ENCODE measurements around the gene HOOK2. TPM values are rescaled to one million over a fixed set of nuclear protein-coding genes. Genes with fewer than 3 reads are reported as not detected.
"Not testable (repeated sequence)": the region's sequence is repeated elsewhere in the genome, so short reads cannot be mapped to it uniquely, and the experiment has no call there.

Gene HOOK2
- total RNA-seq (2012; rRNA removed) = 9.1 and 12.2 TPM in 2 replicates

- Histone ChIP-seq H3K4me2 (ENCODE audit: low read length) (peak within 1 kb of the TSS; percentile 98), H3K4me1 (ENCODE audit: control insufficient read depth, insufficient read depth, low read length) (peaks cover 29% of the 10 kb centered on the region), H3K9me3 (replicated peaks; ENCODE audit: low read length) (no peaks in the 10 kb centered on the region), H3K36me3 (ENCODE audit: insufficient read depth, low read length) (no peaks in the 10 kb centered on the region), H3K9ac (ENCODE audit: low read depth, low read length) (peak within 1 kb of the TSS; percentile 80), H3K27me3 (ENCODE audit: control insufficient read depth, insufficient read depth, low read length) (no peaks in the 10 kb centered on the region), H3K4me3 (ENCODE audit: low read length) (peak within 1 kb of the TSS; percentile 85)
Observed at GRCh38 chr19:12774588-12775555, at the start of gene HOOK2. Gene HOOK2, minus strand, starts transcription at chr19:12775552. Its CDS starts 103 bp downstream, at chr19:12775449.

- Histone ChIP-seq H3K36me3 (ENCODE audit: insufficient read depth, low read length) (no peaks in the 10 kb centered on the region), H3K9ac (ENCODE audit: low read depth, low read length) (no peak overlapping the region), H3K4me3 (ENCODE audit: low read length) (no peak overlapping the region), H3K27me3 (ENCODE audit: control insufficient read depth, insufficient read depth, low read length) (no peaks in the 10 kb centered on the region), H3K4me2 (ENCODE audit: low read length) (no peak overlapping the region), H3K9me3 (replicated peaks; ENCODE audit: low read length) (no peaks in the 10 kb centered on the region), H3K4me1 (ENCODE audit: control insufficient read depth, insufficient read depth, low read length) (peaks cover 4% of the 10 kb centered on the region)
Observed at GRCh38 chr19:12821761-12822160, 46.4 kb upstream of the HOOK2 start.

GRCh38 chr19:12817810-12818209 lies 42.5 kb upstream of the HOOK2 start:
- not testable (repeated sequence) for H3K9me3 ChIP-seq (replicated peaks; ENCODE audit: low read length); H3K36me3 ChIP-seq (ENCODE audit: insufficient read depth, low read length); H3K4me3 ChIP-seq (ENCODE audit: low read length); H3K9ac ChIP-seq (ENCODE audit: low read depth, low read length); H3K27me3 ChIP-seq (ENCODE audit: control insufficient read depth, insufficient read depth, low read length); H3K4me1 ChIP-seq (ENCODE audit: control insufficient read depth, insufficient read depth, low read length); H3K4me2 ChIP-seq (ENCODE audit: low read length)

- not testable (repeated sequence) for H3K9ac ChIP-seq (ENCODE audit: low read depth, low read length); H3K4me2 ChIP-seq (ENCODE audit: low read length); H3K9me3 ChIP-seq (replicated peaks; ENCODE audit: low read length); H3K4me1 ChIP-seq (ENCODE audit: control insufficient read depth, insufficient read depth, low read length); H3K27me3 ChIP-seq (ENCODE audit: control insufficient read depth, insufficient read depth, low read length); H3K4me3 ChIP-seq (ENCODE audit: low read length); H3K36me3 ChIP-seq (ENCODE audit: insufficient read depth, low read length)
Observed at GRCh38 chr19:12817188-12817587, 41.8 kb upstream of the HOOK2 start.

GRCh38 chr19:12815088-12815487 lies 39.7 kb upstream of the HOOK2 start:
- peaks cover 5% of the 10 kb centered on the region for H3K36me3 ChIP-seq (ENCODE audit: insufficient read depth, low read length)
- H3K4me2 ChIP-seq (ENCODE audit: low read length) = no peak overlapping the region
- H3K9ac ChIP-seq (ENCODE audit: low read depth, low read length) = no peak overlapping the region
- no peaks in the 10 kb centered on the region for H3K4me1 ChIP-seq (ENCODE audit: control insufficient read depth, insufficient read depth, low read length)
- no peak overlapping the region for H3K4me3 ChIP-seq (ENCODE audit: low read length)
- no peaks in the 10 kb centered on the region for H3K27me3 ChIP-seq (ENCODE audit: control insufficient read depth, insufficient read depth, low read length)
- H3K9me3 ChIP-seq (replicated peaks; ENCODE audit: low read length) = no peaks in the 10 kb centered on the region

- Histone ChIP-seq H3K36me3 (ENCODE audit: insufficient read depth, low read length) (peaks cover 6% of the 10 kb centered on the region), H3K4me3 (ENCODE audit: low read length) (peak within 1 kb of the TSS; percentile 95), H3K9me3 (replicated peaks; ENCODE audit: low read length) (no peaks in the 10 kb centered on the region), H3K4me1 (ENCODE audit: control insufficient read depth, insufficient read depth, low read length) (peaks cover 23% of the 10 kb centered on the region), H3K4me2 (ENCODE audit: low read length) (peak within 1 kb of the TSS; percentile 99), H3K27me3 (ENCODE audit: control insufficient read depth, insufficient read depth, low read length) (no peaks in the 10 kb centered on the region), H3K9ac (ENCODE audit: low read depth, low read length) (peak within 1 kb of the TSS; percentile 86)
Observed at GRCh38 chr19:12806242-12807081, 31.1 kb upstream of the HOOK2 start, which contains the start of gene RNASEH2A. Gene RNASEH2A, plus strand, starts transcription at chr19:12806584. Its CDS starts 90 bp downstream, at chr19:12806674.

- H3K4me2 ChIP-seq (ENCODE audit: low read length) = no peak overlapping the region
- peaks cover 32% of the 10 kb centered on the region for H3K4me1 ChIP-seq (ENCODE audit: control insufficient read depth, insufficient read depth, low read length)
- H3K27me3 ChIP-seq (ENCODE audit: control insufficient read depth, insufficient read depth, low read length) = no peaks in the 10 kb centered on the region
- H3K9me3 ChIP-seq (replicated peaks; ENCODE audit: low read length) = no peaks in the 10 kb centered on the region
- H3K9ac ChIP-seq (ENCODE audit: low read depth, low read length) = no peak overlapping the region
- H3K36me3 ChIP-seq (ENCODE audit: insufficient read depth, low read length) = peaks cover 18% of the 10 kb centered on the region
- H3K4me3 ChIP-seq (ENCODE audit: low read length) = no peak overlapping the region
Observed at GRCh38 chr19:12804051-12804450, 28.7 kb upstream of the HOOK2 start.

GRCh38 chr19:12802267-12803106 lies 27.1 kb upstream of the HOOK2 start:
- H3K9me3 ChIP-seq (replicated peaks; ENCODE audit: low read length) = no peaks in the 10 kb centered on the region
- H3K4me2 ChIP-seq (ENCODE audit: low read length) = peak overlapping the region; percentile 100
- peak overlapping the region; percentile 89 for H3K9ac ChIP-seq (ENCODE audit: low read depth, low read length)
- peak overlapping the region; percentile 99 for H3K4me3 ChIP-seq (ENCODE audit: low read length)
- H3K27me3 ChIP-seq (ENCODE audit: control insufficient read depth, insufficient read depth, low read length) = no peaks in the 10 kb centered on the region
- H3K36me3 ChIP-seq (ENCODE audit: insufficient read depth, low read length) = peaks cover 12% of the 10 kb centered on the region
- peaks cover 32% of the 10 kb centered on the region for H3K4me1 ChIP-seq (ENCODE audit: control insufficient read depth, insufficient read depth, low read length)

- Histone ChIP-seq H3K4me3 (ENCODE audit: low read length) (peak within 1 kb of the TSS; percentile 99), H3K9ac (ENCODE audit: low read depth, low read length) (peak within 1 kb of the TSS; percentile 89), H3K36me3 (ENCODE audit: insufficient read depth, low read length) (peaks cover 12% of the 10 kb centered on the region), H3K9me3 (replicated peaks; ENCODE audit: low read length) (no peaks in the 10 kb centered on the region), H3K4me2 (ENCODE audit: low read length) (peak within 1 kb of the TSS; percentile 100), H3K4me1 (ENCODE audit: control insufficient read depth, insufficient read depth, low read length) (peaks cover 24% of the 10 kb centered on the region), H3K27me3 (ENCODE audit: control insufficient read depth, insufficient read depth, low read length) (no peaks in the 10 kb centered on the region)
Observed at GRCh38 chr19:12801466-12802266, 26.3 kb upstream of the HOOK2 start, which contains the start of the genes PRDX2 and THSD8. Gene PRDX2, minus strand, starts transcription at chr19:12801800. Its CDS starts 539 bp downstream, at chr19:12801261. Gene THSD8, plus strand, starts transcription at chr19:12802069. Its CDS starts 3 bp downstream, at chr19:12802072.

- Histone ChIP-seq H3K4me2 (ENCODE audit: low read length) (peak overlapping the region; percentile 100), H3K9me3 (replicated peaks; ENCODE audit: low read length) (no peaks in the 10 kb centered on the region), H3K36me3 (ENCODE audit: insufficient read depth, low read length) (peaks cover 12% of the 10 kb centered on the region), H3K27me3 (ENCODE audit: control insufficient read depth, insufficient read depth, low read length) (no peaks in the 10 kb centered on the region), H3K4me1 (ENCODE audit: control insufficient read depth, insufficient read depth, low read length) (peaks cover 26% of the 10 kb centered on the region), H3K9ac (ENCODE audit: low read depth, low read length) (peak overlapping the region; percentile 89), H3K4me3 (ENCODE audit: low read length) (peak overlapping the region; percentile 99)
Observed at GRCh38 chr19:12800923-12801465, 25.6 kb upstream of the HOOK2 start.

Data from skeletal muscle satellite cell (primary cell).